ENCODE measurements around the gene IP6K2. TPM values are rescaled to one million over a fixed set of nuclear protein-coding genes. Genes with fewer than 3 reads are reported as not detected.

The IP6K2 gene
- total RNA-seq, 1 donor from 2014 or later = 58.2 TPM

GRCh38 chr3:48688737-48689075, 28.3 kb downstream of the IP6K2 start:
- no peak for DNase-seq

DNA sequence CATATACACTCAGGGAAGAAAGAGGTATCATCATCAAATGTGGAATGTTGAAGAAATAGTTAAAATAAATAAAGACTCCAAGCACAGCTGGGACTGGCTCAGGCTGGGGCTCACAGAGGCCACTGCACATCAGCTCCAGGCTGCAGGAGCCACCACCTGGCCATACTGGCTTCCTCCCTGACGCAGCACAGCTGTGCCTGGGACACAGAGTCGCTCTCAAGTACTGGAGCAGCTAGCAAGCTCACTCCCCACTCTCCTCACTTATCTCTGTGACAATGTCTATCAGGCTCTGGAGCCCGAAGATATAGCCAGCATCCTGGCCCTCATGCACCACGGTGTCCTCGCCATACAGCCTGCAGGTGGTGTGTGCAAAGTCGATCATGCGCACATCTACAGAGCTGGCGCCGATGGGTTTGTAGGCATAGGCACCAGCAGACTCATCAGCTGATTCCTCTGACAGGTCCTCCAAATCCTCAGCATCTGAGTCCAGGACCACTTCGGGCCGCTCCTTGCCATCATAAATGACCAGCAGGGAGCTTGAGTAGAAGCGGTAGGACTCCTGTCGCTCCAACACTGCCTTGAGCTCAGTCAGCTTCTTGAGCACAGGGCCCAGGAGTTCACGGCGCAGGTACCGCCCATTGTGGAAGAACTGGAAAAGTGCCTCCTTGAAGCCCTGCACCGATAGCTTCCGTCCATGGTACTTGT, 28.8 kb downstream of the IP6K2 start:
- DNase-seq = no peak

DNA sequence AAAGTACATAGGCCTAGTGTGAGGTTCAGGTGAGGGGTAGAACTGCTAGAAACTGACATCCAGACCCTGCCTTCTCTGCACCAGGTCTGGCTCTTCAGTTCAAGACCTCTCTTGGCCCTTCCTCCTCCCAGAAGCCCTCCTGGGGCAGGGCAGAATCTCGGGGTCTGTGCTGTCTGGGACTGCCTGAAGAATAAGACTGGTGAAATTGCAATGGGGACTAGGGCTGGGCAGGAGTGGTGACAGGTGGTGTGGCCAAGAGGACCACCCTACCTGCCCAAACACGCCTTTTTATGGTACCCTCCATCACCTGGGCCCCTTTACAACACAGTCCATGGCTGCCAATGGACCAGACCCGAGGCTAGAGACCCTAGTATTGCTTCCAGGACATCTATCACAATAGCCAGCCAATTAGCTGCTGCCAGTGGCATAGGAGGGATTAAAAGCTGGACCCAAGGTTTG, 29.8 kb downstream of the IP6K2 start:
- DNase-seq = no peak

GRCh38 chr3:48686538-48687219, 30.3 kb downstream of the IP6K2 start:
- DNase-seq = no peak

DNA sequence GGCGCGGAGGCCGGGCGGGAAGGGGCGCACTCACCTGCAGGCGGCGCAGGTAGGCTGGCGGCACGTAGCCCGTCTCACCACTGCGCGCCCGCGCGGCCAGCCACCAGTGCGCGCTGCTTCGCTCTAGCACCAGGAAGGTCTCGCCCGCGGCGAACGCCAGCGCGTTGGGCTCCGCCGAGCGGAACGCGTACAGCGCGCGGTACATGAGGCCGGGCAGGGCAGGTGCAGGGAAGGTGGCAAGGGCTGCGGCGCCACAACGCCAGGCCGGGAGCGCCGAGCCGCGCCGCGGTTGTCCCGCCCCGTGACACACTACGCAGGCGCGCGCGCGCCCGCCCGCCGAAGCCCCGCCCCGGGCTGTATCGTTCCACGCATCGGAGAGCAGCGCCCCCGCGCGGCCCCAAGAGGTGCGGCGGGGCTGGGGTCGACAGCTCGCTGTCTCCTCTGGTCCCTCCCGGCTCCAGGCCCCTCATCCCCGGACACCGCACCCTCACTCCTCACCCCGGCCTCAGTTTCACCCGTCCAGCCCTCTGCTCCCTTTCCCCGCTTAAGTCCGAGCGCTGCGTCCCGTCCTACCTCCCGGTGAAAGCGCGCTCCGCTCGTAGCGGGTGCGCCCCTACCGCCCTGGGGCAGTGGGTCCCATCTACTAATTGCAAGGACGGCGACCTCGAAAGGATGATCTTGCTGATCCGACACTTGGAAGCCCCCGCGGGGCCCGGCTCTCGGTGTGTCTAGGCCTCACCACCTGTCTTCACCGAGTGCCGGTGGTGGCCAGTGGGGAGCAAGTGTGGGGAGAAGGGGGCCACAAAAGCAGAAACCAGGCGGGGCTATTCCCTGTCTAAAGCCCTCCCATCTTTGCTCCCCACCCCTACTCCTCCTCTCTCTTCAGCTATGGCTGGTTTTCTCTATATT, 31.2 kb downstream of the IP6K2 start, which contains the start of gene NCKIPSD:
NCKIPSD (minus strand) TSS at position 313 of the 909 bp plus-strand sequence; CDS start at position 205, 108 bp downstream.
- DNase-seq = peak; percentile 91

DNA sequence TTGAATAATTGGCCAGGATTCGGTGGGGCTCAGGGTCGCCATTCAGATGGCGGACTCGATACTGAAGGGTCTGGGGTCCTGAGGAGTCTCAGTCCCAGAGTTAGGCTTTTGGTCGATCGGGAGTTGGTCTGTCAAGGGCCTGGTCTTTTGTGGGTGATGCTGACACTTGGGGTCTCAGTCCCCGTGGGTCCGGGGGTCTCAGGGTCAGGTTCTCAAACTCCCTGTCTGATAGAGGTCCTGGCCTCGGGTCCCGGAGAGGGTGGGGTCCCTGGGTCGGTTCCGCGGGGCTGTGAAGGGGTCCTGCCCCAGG, 31.8 kb downstream of the IP6K2 start:
- no peak for DNase-seq

- peak; percentile 30 for DNase-seq
Observed at GRCh38 chr3:48684480-48685143, 32.4 kb downstream of the IP6K2 start.

- no peak for DNase-seq
Observed at GRCh38 chr3:48684054-48684349, 33.0 kb downstream of the IP6K2 start.

- DNase-seq = no peak
Observed at GRCh38 chr3:48682786-48683185, 34.2 kb downstream of the IP6K2 start.

DNA sequence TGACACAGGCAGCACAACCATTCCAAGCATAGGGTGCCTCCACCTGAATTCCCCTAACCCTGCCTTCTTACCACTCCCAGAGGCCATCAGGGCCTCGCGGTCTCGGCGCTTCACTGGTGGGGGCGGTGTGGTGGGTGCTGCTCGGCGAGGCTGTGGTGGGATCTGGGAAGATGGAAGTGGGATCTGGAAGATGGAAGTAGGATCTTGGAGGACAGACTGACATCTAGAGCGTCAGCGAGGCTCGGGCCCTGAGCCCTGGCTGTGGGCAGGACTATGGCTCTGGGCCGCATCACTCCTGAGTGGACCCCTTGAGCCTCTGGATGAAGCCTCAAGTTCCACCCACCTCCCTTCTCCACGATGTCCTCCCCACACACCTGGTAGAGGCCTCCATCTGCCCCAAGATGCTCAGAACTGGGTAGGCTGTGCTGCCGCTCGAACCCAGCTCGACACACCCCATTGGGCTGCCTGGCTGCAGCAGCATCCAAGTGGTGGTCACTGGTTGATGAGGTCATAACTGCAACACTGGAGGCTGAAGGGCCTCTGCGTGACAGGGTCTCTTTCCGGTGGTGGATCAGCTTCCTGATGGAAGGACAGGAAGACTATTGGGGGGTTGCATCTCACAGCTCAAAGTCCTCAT, 34.9 kb downstream of the IP6K2 start:
- DNase-seq = no peak

DNA sequence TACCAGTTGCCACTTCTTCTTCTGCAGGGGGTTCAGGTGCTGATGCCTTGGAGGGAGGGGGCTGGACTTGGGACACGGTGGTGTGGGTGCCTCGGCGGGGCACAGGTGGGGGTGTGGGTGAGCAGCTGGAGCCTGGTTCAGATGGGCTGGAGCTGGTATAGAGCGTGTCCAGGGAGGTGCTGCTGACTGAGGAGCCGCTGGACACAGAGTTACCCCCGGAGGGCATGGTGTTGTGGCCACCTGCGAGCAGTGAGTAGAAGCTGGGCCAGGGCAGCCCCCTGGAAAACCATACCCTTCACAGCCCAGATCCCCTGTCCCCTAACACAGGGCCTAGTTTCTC, 35.5 kb downstream of the IP6K2 start:
- no peak for DNase-seq

DNA sequence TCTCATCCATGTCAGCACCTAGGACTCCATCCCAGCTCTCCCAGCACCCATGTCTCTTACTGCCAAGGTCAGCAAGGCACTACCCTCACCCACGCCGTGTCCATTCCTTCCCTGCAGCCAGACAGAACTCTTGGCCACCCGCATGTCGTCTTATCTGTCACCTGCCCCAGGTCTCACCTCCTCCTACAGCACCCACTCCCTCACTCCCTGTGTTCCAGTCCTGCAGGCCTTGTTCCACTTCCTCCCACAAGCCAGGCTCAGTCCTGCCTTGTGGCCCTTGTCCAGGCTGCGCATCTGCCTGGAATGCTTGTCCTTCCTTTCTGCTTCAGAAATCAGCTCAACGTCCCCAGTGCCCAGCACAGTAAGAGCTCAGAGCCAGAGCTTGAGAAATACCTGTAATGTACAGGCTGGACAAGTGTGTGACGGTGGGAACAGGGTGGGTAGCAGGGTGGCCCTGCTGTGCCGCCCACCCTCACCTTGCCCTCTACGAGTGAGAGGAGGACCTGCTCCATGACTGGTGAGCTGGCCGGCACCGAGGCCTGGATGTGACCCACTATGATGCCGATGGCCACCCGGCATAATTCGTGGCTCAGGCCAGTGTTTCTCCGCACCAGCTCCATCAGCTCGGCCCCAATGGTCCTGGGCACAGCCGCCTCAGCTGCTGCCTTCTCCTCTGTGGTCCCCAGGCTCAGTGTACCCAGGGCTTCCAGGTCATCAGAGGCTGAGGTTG, 36.0 kb downstream of the IP6K2 start:
- DNase-seq = no peak

GRCh38 chr3:48679411-48680391, 37.3 kb downstream of the IP6K2 start:
- no peak for DNase-seq

- DNase-seq = no peak
Observed at GRCh38 chr3:48678566-48679380, 38.2 kb downstream of the IP6K2 start.

- no peak for DNase-seq
Observed at GRCh38 chr3:48678056-48678455, 39.0 kb downstream of the IP6K2 start.

GRCh38 chr3:48674505-48674904, 42.5 kb downstream of the IP6K2 start:
- DNase-seq = no peak

DNA sequence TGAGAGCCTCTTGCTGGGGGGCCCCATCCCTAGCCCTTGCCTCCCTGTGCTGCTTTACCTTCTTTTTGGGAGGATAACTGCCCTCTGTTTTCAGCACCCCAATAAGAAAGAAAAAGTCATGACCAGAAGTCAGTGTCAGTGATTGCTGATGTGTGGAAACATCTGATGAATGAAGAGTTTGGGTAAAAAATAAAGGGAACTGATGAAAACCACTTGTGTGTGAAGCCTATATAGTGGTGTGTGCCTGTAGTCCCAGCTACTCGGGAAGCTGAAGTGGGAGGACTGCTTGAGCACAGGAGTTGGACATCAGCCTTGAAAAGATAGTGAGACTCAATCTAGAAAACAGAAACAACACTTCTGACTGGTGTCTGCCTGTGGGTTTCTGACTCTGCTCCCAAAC, 44.5 kb downstream of the IP6K2 start:
- no peak for DNase-seq

- no peak for DNase-seq
Observed at GRCh38 chr3:48664929-48665328, 52.1 kb downstream of the IP6K2 start.

DNA sequence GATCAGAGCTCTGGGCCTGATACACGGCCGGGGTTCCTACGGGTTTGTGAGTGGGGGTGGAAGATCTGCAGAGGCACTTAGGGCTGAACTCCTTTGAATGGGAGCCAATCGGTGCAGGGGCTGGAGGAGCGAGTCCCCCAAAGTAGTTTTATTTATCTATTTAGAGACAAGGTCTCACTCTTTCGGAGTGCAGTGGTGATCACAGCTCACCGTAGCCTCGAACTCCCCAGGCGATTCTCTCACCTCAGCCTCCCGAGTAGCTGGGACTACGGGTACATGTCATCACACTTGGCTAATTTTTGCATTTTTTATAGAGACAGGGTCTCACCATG, 52.7 kb downstream of the IP6K2 start:
- no peak for DNase-seq

Measured in dermis blood vessel endothelial cell (primary cell).